Inflammatory macrophage (primary cell): ENCODE data around the gene C3orf70.

Source experiments
- DNase-seq, 2 donors: peaks; one replicate each; pipeline ENCODE4 v3.0.0-alpha.2; 2020 to 2022
- total RNA-seq, 18 experiments: gene quantifications; one replicate each; lab custom pipeline; 2026; ENCODE audit warnings: mixed read lengths in 6 of 18, inconsistent platforms in 2 of 18; lab: John Stamatoyannopoulos, UW

C3orf70 gene
- total RNA-seq, result 0 to 0.65 (median 0.10) reads per million in 18 experiments

- peak; percentile 17 to 32 for DNase-seq
These were observed at the start of gene C3orf70 for GRCh38 chr3:185152410-185153170. Gene C3orf70, minus strand, starts transcription at chr3:185153060. Its CDS starts 237 bp downstream, at chr3:185152823.

GRCh38 chr3:185200639-185201038, 47.8 kb upstream of the C3orf70 start:
- DNase-seq, result no peak

- no peak for DNase-seq
These were observed 46.8 kb upstream of the C3orf70 start for GRCh38 chr3:185199671-185200070.

- no peak for DNase-seq
These were observed 46.3 kb upstream of the C3orf70 start for GRCh38 chr3:185199206-185199605.

- no peak for DNase-seq
These were observed 44.2 kb upstream of the C3orf70 start for GRCh38 chr3:185197068-185197467.

GRCh38 chr3:185195652-185196051, 42.8 kb upstream of the C3orf70 start:
- no peak for DNase-seq

GRCh38 chr3:185188816-185189215, 36.0 kb upstream of the C3orf70 start:
- no peak for DNase-seq

- no peak for DNase-seq
These were observed 34.5 kb upstream of the C3orf70 start for GRCh38 chr3:185187391-185187790.

- DNase-seq, result peak; percentile 40 to 53
These were observed 24.0 kb upstream of the C3orf70 start for GRCh38 chr3:185176750-185177359.

- DNase-seq, result peak; percentile 67 to 77
These were observed 22.6 kb upstream of the C3orf70 start for GRCh38 chr3:185175370-185175987.

GRCh38 chr3:185172086-185173049, 19.5 kb upstream of the C3orf70 start:
- DNase-seq, result no peak

- DNase-seq, result no peak
These were observed 11.8 kb upstream of the C3orf70 start for GRCh38 chr3:185164428-185165217.

- no peak for DNase-seq
These were observed 9.8 kb upstream of the C3orf70 start for GRCh38 chr3:185162634-185163033.

- DNase-seq, result no peak
These were observed 8.9 kb upstream of the C3orf70 start for GRCh38 chr3:185161761-185162160.

GRCh38 chr3:185157347-185157746, 4.5 kb upstream of the C3orf70 start:
- DNase-seq, result no peak

- DNase-seq, result no peak
These were observed 2.8 kb upstream of the C3orf70 start for GRCh38 chr3:185155678-185156077.

GRCh38 chr3:185153861-185154629, 1.2 kb upstream of the C3orf70 start:
- DNase-seq, result no peak

GRCh38 chr3:185153171-185153771, 411 bp upstream of the C3orf70 start:
- peak in 1 of 2 donors; percentile 34 for DNase-seq

GRCh38 chr3:185151964-185152409, 873 bp downstream of the C3orf70 start:
- DNase-seq, result no peak
